Keratinocyte (primary cell): Measurements from ENCODE around the gene C1QL2. TPM values are rescaled to one million over a fixed set of nuclear protein-coding genes. Genes with fewer than 3 reads are reported as not detected.

Source experiments
- DNase-seq: peaks from one replicate; pipeline ENCODE4 v3.0.0-alpha.2; 2011; ENCODE audit warnings: low read depth, missing footprints, low spot score
- FAIRE-seq: peaks from 2 replicates; lab custom pipeline; 2011; peaks lifted over from hg19 to GRCh38; lab: Jason Lieb, UNC
- H2AFZ ChIP-seq: 2 replicates; pipeline ENCODE4 v1.6.0; 2012; ENCODE audit warnings: low read length, control low read depth, inconsistent platforms; ENCODE audit not compliant: control insufficient read depth
- H3K27ac ChIP-seq: 2 replicates; pipeline ENCODE4 v1.5.1; 2011; ENCODE audit warnings: low read length; ENCODE audit not compliant: control insufficient read depth, insufficient read depth
- H3K27me3 ChIP-seq: 3 replicates; pipeline ENCODE4 v1.6.0; 2011; ENCODE audit warnings: low read length; ENCODE audit not compliant: control insufficient read depth, insufficient read depth; ENCODE audit errors: extremely low read depth
- H3K36me3 ChIP-seq, 2 experiments: 2 replicates in 1 of 2; 3 replicates in 1 of 2; pipeline ENCODE4 v1.5.1; 2011; ENCODE audit warnings: low read length in 2 of 2, mild to moderate bottlenecking in 1 of 2; ENCODE audit not compliant: control insufficient read depth in 2 of 2, insufficient read depth in 2 of 2; ENCODE audit errors: extremely low read depth in 1 of 2
- H3K4me1 ChIP-seq: 3 replicates; pipeline ENCODE4 v1.5.1; 2011; ENCODE audit warnings: low read length; ENCODE audit not compliant: control insufficient read depth, insufficient read depth; ENCODE audit errors: extremely low read depth
- H3K4me2 ChIP-seq: 3 replicates; pipeline ENCODE4 v1.6.0; 2011; ENCODE audit warnings: low read depth, low read length; ENCODE audit not compliant: control insufficient read depth, insufficient read depth; ENCODE audit errors: extremely low read depth
- H3K4me3 ChIP-seq, 3 experiments: fragments of 200-600 bp in 1 of 3; sonication (generic) in 1 of 3; 2 replicates in 2 of 3; 3 replicates in 1 of 3; pipeline ENCODE4 v1.5.1; 2011 to 2016; ENCODE audit warnings: low read length in 3 of 3, mild to moderate bottlenecking in 3 of 3, control low read depth in 2 of 3, inconsistent platforms in 1 of 3, low read depth in 1 of 3, mixed read lengths in 1 of 3, mixed run types in 1 of 3, moderate library complexity in 1 of 3; ENCODE audit not compliant: control insufficient read depth in 2 of 3, insufficient read depth in 2 of 3; ENCODE audit errors: extremely low read depth in 1 of 3
- H3K79me2 ChIP-seq: 2 replicates; pipeline ENCODE4 v1.6.0; 2012; ENCODE audit warnings: low read length; ENCODE audit not compliant: control insufficient read depth, insufficient read depth
- H3K9ac ChIP-seq: 3 replicates; pipeline ENCODE4 v1.6.0; 2011; ENCODE audit warnings: low read length; ENCODE audit not compliant: control insufficient read depth, insufficient read depth; ENCODE audit errors: extremely low read depth
- H3K9me1 ChIP-seq: 3 replicates; pipeline ENCODE4 v1.6.0; 2011; ENCODE audit warnings: low read length; ENCODE audit not compliant: control insufficient read depth, insufficient read depth; ENCODE audit errors: extremely low read depth
- H3K9me3 ChIP-seq: 2 replicates; pipeline ENCODE4 v1.5.1; 2012; ENCODE audit warnings: low read depth, low read length; ENCODE audit not compliant: control insufficient read depth
- H4K20me1 ChIP-seq: 3 replicates; pipeline ENCODE4 v1.6.0; 2011; ENCODE audit warnings: low read length; ENCODE audit not compliant: control insufficient read depth, insufficient read depth; ENCODE audit errors: extremely low read depth
- EZH2 ChIP-seq: IDR thresholded peaks from one replicate; pipeline ENCODE4 v1.6.1; 2012; ENCODE audit warnings: inconsistent platforms, mild to moderate bottlenecking, low read length, moderate library complexity
- dilution Hi-C: fragments of 300-500 bp; cut with MboI; formaldehyde crosslinking; loops from one replicate; pipeline ENCODE4 v1.7.0; 2020; ENCODE audit warnings: low sequenced_read_pairs; ENCODE audit not compliant: extremely low pct_ligation_motif_present
- polyA plus RNA-seq, 5 experiments: library from polyadenylated mRNA; depleted of rRNA in 3 of 5; stranded (reverse) in 3 of 5; stranded (forward) in 1 of 5; unstranded in 1 of 5; fragments of >200 nt; gene quantifications; 1 replicate in 1 of 5; 2 replicates in 3 of 5; 3 replicates in 1 of 5; pipeline versions ENCODE4 v1.2.1 to v1.2.3, GENCODE V29; 2011 to 2012; ENCODE audit warnings: missing spikeins in 2 of 5, low read depth in 1 of 5, low replicate concordance in 1 of 5
- small RNA-seq, 3 experiments: library from RNA; depleted of rRNA; stranded (forward); fragments of <200 nt; gene quantifications; one replicate each; pipeline ENCODE3, GENCODE V24; 2012; ENCODE audit warnings: low read depth in 3 of 3, low replicate concordance in 1 of 3; ENCODE audit not compliant: insufficient read length in 3 of 3
- TF ChIP-seq, protein P1 (sequence below), 3 experiments: IDR thresholded peaks in 1 of 3; conservative IDR thresholded peaks in 1 of 3; optimal IDR thresholded peaks in 1 of 3; 2 replicates in 2 of 3; 3 replicates in 1 of 3; pipeline versions ENCODE3 to v1.5.1; 2011; ENCODE audit warnings: low read length in 3 of 3, mild to moderate bottlenecking in 3 of 3, moderate library complexity in 2 of 3, control low read depth in 1 of 3, inconsistent platforms in 1 of 3; ENCODE audit not compliant: insufficient read depth in 2 of 3; ENCODE audit errors: extremely low read depth in 1 of 3

Gene C1QL2
- polyA plus RNA-seq, 1 donor (not counting 4 experiments of a cell fraction or from before 2014, with no cell fraction given): not detected

DNA sequence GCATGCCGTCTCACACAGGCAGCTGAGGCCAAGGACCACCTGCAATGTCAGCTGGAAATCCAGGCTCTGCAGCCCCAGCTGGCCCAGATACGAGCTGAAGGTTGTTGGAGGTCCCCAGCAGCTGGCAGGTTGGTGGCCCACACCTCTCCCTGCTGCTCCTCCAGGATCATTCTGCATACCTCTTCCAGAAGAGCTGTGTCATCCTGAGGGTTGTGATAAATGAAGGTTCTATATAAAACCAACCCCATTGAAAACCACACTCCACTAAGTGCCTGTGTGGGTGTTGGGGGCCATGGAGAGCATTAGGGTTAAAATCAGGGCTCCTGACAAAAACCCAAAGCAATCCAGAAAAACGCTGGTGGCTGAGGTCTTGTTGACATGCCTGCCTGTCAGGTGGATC lies 50.4 kb downstream of the C1QL2 start:
- no peak overlapping the region for H3K4me3 ChIP-seq
- H3K9me3 ChIP-seq: peaks cover 10% of the 10 kb centered on the region
- FAIRE-seq (no peak), DNase-seq (no peak)
- no peaks in the 10 kb centered on the region for H3K9me1 ChIP-seq
- H3K27ac ChIP-seq: no peak overlapping the region
- no peak overlapping the region for H3K9ac ChIP-seq
- no peaks in the 10 kb centered on the region for H3K79me2 ChIP-seq
- no peak overlapping the region for H3K4me2 ChIP-seq
- peaks cover 3% of the 10 kb centered on the region for H3K27me3 ChIP-seq
- H3K4me1 ChIP-seq: no peaks in the 10 kb centered on the region
- H4K20me1 ChIP-seq: no peaks in the 10 kb centered on the region
- dilution Hi-C loops: no loop called here
- no peak for TF ChIP-seq EZH2
- TF ChIP-seq, protein P1, sequence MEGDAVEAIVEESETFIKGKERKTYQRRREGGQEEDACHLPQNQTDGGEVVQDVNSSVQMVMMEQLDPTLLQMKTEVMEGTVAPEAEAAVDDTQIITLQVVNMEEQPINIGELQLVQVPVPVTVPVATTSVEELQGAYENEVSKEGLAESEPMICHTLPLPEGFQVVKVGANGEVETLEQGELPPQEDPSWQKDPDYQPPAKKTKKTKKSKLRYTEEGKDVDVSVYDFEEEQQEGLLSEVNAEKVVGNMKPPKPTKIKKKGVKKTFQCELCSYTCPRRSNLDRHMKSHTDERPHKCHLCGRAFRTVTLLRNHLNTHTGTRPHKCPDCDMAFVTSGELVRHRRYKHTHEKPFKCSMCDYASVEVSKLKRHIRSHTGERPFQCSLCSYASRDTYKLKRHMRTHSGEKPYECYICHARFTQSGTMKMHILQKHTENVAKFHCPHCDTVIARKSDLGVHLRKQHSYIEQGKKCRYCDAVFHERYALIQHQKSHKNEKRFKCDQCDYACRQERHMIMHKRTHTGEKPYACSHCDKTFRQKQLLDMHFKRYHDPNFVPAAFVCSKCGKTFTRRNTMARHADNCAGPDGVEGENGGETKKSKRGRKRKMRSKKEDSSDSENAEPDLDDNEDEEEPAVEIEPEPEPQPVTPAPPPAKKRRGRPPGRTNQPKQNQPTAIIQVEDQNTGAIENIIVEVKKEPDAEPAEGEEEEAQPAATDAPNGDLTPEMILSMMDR (optimal IDR thresholded peaks at IDR 0.05 in 1 of 3, IDR thresholded peaks at IDR 0.05 in 1 of 3, conservative IDR thresholded peaks at IDR 0.05 in 1 of 3; ENCODE audit: extremely low read depth in 1 of 3, insufficient read depth in 2 of 3, low read length in 3 of 3): no peak
- no peaks in the 10 kb centered on the region for H3K36me3 ChIP-seq
- H2AFZ ChIP-seq: no peak overlapping the region

DNA sequence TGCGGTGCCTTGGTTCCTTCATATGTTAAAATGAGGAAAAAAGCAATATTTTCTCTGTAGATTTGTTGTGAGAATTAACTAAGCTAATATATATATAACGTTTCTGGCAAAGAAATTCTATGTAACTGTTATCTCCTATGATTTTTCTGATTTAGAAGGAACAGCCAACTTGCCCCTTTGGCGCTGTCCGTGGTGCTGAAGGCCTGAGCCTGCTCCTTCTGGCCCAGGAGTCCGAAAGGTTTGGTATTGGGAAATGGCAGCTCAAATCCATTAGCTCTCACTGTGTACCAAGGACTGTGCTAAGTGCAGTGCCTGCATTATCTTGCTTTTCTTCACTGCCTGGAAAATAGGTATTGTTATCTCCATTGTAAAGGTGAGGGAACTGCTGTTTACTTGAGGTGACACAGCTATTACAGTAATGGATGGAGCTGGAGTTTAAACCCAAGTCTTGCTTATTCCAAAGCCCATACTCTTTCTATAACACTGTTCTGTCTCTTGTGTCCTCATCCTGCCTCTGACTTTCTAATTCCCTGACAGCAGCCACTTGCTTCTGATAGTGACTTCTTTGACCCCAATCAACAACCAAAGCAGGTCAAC lies 52.2 kb downstream of the C1QL2 start:
- no peak for TF ChIP-seq EZH2
- TF ChIP-seq, protein P1 (optimal IDR thresholded peaks at IDR 0.05 in 1 of 3, IDR thresholded peaks at IDR 0.05 in 1 of 3, conservative IDR thresholded peaks at IDR 0.05 in 1 of 3; ENCODE audit: extremely low read depth in 1 of 3, insufficient read depth in 2 of 3, low read length in 3 of 3): no peak
- dilution Hi-C loops: no loop called here
- Histone ChIP-seq H3K4me1 (no peaks in the 10 kb centered on the region), H3K9ac (no peak overlapping the region), H3K79me2 (no peaks in the 10 kb centered on the region), H3K36me3 (no peaks in the 10 kb centered on the region), H3K27ac (no peak overlapping the region), H3K9me1 (no peaks in the 10 kb centered on the region), H3K4me3 (no peak overlapping the region), H2AFZ (no peak overlapping the region), H3K9me3 (peaks cover 6% of the 10 kb centered on the region), H3K27me3 (no peaks in the 10 kb centered on the region), H4K20me1 (no peaks in the 10 kb centered on the region), H3K4me2 (no peak overlapping the region)
- FAIRE-seq (no peak), DNase-seq (no peak)

Small RNAs within 50 kb of the gene (small RNA-seq; reads per million reads assigned to genes)
- gene RN7SL468P: 0 reads per million in 3 experiments

Other genes starting within 250 kb of the C1QL2 start
- gene MARCO, start 216.6 kb downstream of the C1QL2 start, polyA plus RNA-seq: 0.06 to 0.17 TPM (median 0.13 TPM) in 3 replicates
- gene STEAP3, start 65.1 kb upstream of the C1QL2 start, polyA plus RNA-seq: 15.5 to 29.7 TPM (median 19.9 TPM) in 3 replicates
- gene C2orf76, start 208.1 kb upstream of the C1QL2 start, polyA plus RNA-seq: 5.9 to 17.9 TPM (median 15.7 TPM) in 3 replicates
- gene DBI, start 208.2 kb upstream of the C1QL2 start, polyA plus RNA-seq: 415 to 590 TPM (median 446 TPM) in 3 replicates